Body of pancreas (tissue), 4 donors: ENCODE results near the gene TMEM117.

ENCODE experiments used
- POLR2A ChIP-seq, 3 donors: fragments of 450-650 bp; IDR thresholded peaks; one replicate each; pipeline ENCODE4 v1.6.1; 2016; ENCODE audit warnings: antibody characterized with exemption in 3 of 3, mild to moderate bottlenecking in 2 of 3
- TF ChIP-seq, protein P1 (sequence below), 7 experiments: fragments of 450-650 bp in 4 of 7; fragments of 200-600 bp in 3 of 7; sonication (generic) in 3 of 7; IDR thresholded peaks; one replicate each; pipeline ENCODE4 v1.5.1; 2016 to 2019; ENCODE audit warnings: antibody characterized with exemption in 7 of 7

DNA sequence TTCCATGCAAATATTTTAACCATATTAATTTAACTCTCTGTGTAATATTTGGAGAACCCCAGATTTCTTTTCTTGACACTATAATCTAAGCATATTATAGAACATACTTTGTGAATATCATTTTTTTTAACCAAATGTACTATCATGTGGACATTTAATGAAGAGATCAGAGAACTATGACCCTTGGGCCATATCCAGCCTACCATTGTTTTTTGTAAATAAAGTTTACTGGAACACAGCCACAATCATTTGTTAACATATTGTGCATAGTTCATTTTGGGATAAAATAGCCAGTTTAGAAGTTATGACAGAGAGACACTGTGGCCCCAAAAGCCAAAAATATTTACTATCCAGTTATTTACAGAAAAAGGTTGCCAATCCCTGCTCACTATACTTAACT is 338.2 kb downstream of the TMEM117 start:
- TF ChIP-seq, protein P1, sequence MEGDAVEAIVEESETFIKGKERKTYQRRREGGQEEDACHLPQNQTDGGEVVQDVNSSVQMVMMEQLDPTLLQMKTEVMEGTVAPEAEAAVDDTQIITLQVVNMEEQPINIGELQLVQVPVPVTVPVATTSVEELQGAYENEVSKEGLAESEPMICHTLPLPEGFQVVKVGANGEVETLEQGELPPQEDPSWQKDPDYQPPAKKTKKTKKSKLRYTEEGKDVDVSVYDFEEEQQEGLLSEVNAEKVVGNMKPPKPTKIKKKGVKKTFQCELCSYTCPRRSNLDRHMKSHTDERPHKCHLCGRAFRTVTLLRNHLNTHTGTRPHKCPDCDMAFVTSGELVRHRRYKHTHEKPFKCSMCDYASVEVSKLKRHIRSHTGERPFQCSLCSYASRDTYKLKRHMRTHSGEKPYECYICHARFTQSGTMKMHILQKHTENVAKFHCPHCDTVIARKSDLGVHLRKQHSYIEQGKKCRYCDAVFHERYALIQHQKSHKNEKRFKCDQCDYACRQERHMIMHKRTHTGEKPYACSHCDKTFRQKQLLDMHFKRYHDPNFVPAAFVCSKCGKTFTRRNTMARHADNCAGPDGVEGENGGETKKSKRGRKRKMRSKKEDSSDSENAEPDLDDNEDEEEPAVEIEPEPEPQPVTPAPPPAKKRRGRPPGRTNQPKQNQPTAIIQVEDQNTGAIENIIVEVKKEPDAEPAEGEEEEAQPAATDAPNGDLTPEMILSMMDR (IDR thresholded peaks at IDR 0.05) = no peak
- TF ChIP-seq POLR2A (IDR thresholded peaks at IDR 0.05) = no peak
